ENCODE data around the gene BIVM.

BIVM gene

GRCh38 chr13:102792396-102792795 lies 6.5 kb upstream of the BIVM start:
- DNase-seq (ENCODE audit: low read depth) = no peak

- no peak for DNase-seq (ENCODE audit: low read depth)
Measured at GRCh38 chr13:102793611-102794355, 5.1 kb upstream of the BIVM start.

DNA sequence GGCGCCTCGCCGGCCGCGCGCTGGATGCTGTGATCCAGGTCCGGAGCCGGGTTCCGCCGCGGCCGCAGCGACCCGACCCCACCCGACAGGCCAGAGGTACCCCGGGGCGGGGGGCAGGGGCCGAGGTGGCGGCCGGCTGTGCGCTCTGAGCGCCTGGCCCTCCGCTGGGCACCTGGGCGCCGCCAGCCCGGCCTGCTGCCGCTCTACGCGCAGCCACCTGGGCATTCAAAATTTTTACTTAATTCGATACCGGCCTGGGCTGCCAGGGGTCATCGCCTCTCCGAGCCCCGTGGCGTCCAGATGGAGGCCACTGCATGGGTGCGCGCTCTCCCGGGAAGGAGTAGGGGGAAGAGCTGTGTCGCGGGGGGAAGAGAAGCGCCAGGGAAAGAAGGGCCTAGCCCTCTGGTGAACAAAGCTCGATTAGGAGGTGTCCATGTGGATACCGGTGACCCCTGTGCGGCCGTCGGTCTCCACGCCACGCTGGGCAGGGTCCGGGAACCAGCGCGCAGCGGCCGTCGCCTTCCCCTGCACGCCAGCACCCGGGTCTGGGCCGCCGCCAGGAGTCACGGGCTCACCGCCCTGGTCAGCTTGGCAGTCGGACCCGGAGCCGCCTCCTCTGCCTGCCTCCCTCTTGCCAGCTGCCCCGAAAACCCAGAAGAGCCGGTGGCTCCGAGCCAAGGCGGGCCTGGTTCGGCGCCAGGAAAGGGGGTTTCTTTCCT lies 666 bp downstream of the BIVM start:
- DNase-seq (ENCODE audit: low read depth) = no peak

GRCh38 chr13:102800145-102801041 lies 1.5 kb downstream of the BIVM start:
- DNase-seq (ENCODE audit: low read depth) = peak; percentile 27

DNA sequence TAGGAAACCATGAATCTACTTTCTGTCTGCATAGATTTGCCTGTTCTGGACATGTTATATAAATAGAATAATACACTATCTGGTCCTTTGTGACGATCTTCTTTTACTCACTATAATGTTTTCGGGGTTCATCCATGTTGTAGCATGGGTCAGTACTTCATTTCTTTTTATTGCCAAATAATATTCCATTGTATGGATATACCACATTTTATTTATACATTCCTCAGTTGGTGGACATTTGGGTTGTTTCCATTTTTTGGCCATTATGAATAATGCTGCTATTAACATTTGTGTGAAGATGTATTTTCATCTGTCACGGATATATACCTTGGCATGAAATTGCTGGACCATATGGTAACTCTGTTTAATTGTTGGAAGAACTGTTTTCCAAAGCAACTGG lies 6.8 kb downstream of the BIVM start:
- DNase-seq (ENCODE audit: low read depth) = no peak

DNA sequence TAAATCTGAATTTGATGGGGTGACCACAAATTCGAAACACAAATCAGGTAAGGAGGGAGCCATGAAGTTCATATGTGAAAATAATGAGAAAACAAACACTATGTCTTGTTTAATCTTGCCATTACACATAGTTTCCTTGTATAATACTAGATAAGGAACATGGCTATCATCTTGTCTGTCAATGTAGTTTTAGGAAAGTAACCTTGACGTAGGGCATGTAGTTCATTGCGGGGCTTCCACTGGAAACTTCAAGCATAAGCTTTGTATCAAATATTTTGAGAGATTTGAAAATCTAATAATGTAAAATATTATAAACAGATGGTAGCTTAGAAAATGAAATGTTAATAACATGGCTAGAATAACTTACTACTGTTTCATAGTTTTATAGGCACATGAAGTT lies 8.8 kb downstream of the BIVM start:
- DNase-seq (ENCODE audit: low read depth) = no peak

DNA sequence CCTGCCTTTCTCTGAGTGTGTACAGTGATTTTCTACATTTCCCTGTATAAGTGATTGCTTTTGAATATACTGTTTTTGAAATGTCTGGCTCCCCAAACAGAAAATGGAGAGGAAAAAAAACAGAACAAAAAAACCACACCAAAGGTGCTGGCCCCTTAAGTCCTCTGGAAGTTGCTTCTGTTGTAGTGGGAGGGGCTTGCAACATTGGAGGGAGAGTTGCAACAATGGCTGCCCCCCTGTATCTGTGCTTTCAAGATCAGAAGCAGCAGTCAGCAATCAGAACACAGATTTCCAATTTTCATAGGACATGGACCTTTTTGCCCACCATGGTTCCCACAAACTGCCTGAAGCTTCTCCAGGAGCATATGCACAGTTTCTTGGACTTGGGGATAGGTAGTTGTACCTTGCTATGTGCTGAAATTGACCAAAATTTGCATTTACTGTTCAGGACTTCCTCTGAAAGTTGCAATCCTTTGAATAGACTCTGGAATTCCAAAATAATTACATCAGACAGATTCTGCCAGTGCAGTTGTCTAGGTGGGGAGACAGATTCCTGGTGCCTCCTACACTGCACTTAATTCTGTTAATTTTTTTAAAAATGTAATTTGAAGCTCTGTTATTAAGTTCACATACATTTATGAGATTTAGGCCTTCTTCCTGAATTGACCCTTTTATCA lies 13.8 kb downstream of the BIVM start:
- no peak for DNase-seq (ENCODE audit: low read depth)

- DNase-seq (ENCODE audit: low read depth) = no peak
Measured at GRCh38 chr13:102814025-102814607, 15.2 kb downstream of the BIVM start.

GRCh38 chr13:102814793-102815192 lies 15.9 kb downstream of the BIVM start:
- DNase-seq (ENCODE audit: low read depth) = no peak

- DNase-seq (ENCODE audit: low read depth) = no peak
Measured at GRCh38 chr13:102815788-102816187, 16.9 kb downstream of the BIVM start.

DNA sequence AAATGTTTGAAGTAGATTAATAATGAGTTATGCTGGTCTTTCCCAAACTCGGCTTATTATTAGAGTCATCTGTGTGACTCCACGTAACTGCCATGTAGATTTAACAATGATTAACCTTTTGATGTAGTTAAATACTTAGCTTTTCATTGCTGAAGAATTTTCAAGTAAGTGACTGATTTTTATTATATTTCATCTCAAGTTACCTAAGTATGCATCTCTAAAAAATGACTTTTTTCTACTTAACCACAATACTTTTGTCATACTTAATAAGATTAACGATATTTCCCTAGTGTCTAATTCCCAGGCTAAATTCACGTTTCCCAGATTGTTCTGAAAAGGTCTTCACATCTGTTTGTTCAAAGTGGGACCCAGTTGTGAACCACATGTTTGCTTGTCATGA lies 17.8 kb downstream of the BIVM start:
- DNase-seq (ENCODE audit: low read depth) = no peak

GRCh38 chr13:102817241-102817640 lies 18.3 kb downstream of the BIVM start:
- DNase-seq (ENCODE audit: low read depth) = no peak

- no peak for DNase-seq (ENCODE audit: low read depth)
Measured at GRCh38 chr13:102817907-102818306, 19.0 kb downstream of the BIVM start.

DNA sequence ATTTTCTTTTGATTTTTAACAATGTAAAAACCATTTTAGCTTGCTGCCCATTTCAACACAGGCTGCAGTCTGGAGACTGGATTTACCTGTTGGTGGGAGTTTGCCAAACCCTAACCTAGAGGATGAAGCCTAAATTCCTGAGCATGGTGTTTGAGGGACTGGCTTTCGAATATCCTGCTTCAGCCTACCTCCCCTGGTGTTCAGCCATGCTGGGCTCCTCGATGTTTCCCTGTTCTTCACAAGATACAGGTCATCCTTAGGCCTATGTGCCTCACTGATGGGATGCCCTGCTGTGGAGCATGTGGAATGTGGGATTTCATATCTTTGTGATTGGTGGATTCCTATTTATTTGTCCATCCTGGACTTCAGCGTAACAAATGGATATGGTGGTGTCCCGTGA lies 26.5 kb downstream of the BIVM start:
- no peak for DNase-seq (ENCODE audit: low read depth)

- peak; percentile 88 for DNase-seq (ENCODE audit: low read depth)
Measured at GRCh38 chr13:102825921-102826706, 27.2 kb downstream of the BIVM start.

DNA sequence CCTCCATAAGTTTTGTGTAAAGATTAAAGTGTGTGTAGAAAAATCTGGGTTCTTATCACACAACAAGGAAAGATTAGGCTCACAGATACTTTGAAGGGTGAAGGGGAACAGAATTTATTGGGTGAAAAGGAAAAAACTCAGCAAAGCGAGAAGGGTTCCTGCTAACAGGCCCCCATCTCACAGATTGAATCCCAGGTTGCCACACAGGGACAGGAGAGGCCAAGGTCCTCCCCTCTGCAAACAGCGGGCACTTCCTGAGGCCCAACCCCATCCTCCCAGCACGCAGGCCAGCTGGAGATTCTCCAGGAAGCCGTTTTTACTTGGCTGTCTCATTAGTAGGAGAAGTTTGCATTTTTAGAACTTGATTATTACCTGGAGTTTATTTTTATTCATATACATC lies 31.7 kb downstream of the BIVM start:
- DNase-seq (ENCODE audit: low read depth) = no peak

GRCh38 chr13:102836471-102836870 lies 37.6 kb downstream of the BIVM start:
- DNase-seq (ENCODE audit: low read depth) = no peak

- no peak for DNase-seq (ENCODE audit: low read depth)
Measured at GRCh38 chr13:102838273-102838672, 39.4 kb downstream of the BIVM start.

DNA sequence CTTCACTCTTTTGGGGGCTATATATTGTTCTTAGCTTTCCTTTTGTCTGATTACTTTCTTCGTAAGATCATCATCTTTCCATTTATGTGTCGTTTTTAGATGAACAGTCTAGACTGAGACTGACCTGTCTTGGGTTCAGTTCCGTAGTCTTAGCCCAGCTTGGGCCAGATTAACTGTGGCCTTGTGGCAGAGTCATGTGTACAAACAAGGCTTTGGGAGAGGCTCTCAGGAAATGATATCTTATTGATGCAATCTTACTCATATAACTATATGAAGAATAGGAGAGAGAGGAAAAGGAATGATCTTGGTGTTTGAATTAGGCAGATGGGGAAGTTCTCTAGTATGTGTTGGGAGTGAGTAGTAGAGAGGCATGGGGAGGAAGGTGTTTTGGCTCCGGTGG lies 40.1 kb downstream of the BIVM start:
- no peak for DNase-seq (ENCODE audit: low read depth)

- no peak for DNase-seq (ENCODE audit: low read depth)
Measured at GRCh38 chr13:102839462-102839861, 40.5 kb downstream of the BIVM start.

- DNase-seq (ENCODE audit: low read depth) = no peak
Measured at GRCh38 chr13:102845289-102845629, 46.3 kb downstream of the BIVM start.

Data from GM04503 (cell line).